Islet of Langerhans (tissue), 1 donor: ENCODE measurements around the gene MAP3K13.
"Not testable (repeated sequence)": the region's sequence is repeated elsewhere in the genome, so short reads cannot be mapped to it uniquely, and the experiment has no call there.

Experiments
- FAIRE-seq: peaks from one replicate; lab custom pipeline; 2011; peaks lifted over from hg19 to GRCh38; lab: Jason Lieb, UNC

MAP3K13 gene

DNA sequence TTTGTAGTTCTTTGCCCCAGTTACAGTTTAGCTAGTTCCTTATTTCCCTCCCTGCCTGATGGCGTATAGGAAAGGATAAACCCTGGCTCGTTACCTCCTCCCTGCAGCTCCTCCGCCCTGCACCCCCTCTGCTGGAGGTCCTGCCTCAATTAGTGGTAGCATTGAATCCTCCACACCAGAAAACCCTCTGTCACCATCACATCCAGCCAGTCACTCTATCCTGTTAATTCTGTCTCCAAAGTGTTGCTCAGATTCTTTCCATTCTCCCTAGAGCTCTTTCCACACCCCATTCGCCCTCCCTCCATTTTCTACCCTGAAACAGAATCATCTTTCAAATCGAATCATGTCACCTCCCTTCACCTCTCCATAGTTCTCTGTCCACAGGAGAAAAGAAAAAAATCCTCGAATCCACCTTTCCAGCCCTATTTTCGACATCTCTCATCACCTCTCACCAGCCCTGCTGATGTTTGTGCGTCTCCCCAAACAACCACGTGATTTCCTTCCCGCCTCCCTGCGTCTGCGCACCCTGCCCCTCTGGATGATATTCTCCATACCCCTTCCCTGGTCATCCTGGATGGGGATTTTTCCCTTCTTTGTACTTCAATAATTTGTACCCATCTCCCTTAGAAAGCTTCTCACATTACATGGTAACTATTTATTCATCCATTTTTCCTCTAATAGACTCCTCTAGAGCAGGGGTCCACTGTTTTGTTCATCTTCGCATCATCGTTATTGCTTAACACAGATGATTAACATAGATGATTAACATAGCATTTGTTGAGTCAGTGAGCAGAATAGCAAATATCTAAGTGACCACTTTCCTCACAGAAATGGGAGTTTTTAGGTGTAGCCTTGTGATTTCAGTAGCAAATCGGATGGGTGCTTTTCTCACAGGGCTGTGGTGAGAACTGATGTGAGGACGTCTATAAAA, 37.1 kb downstream of the MAP3K13 start:
- FAIRE-seq = peak; percentile 33

DNA sequence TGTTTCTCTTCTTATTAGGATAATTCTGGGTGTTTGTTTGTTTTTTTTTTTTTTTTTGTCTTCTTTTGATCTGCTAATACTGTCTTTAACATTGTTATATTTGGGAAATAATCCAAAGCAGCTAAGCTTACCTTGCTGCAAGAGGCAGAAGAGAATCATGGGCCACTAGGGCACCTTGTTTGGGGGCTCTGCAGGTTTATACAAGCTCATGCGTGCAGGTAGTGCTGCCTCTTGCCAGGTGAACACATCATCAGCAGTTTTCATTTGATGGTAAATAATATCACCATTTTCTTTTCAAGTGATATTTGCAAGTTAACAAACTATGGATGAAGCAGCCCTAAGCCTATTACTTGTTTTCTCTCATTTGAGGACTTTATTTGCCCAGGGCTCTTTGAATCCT, 37.9 kb downstream of the MAP3K13 start:
- FAIRE-seq = no peak

DNA sequence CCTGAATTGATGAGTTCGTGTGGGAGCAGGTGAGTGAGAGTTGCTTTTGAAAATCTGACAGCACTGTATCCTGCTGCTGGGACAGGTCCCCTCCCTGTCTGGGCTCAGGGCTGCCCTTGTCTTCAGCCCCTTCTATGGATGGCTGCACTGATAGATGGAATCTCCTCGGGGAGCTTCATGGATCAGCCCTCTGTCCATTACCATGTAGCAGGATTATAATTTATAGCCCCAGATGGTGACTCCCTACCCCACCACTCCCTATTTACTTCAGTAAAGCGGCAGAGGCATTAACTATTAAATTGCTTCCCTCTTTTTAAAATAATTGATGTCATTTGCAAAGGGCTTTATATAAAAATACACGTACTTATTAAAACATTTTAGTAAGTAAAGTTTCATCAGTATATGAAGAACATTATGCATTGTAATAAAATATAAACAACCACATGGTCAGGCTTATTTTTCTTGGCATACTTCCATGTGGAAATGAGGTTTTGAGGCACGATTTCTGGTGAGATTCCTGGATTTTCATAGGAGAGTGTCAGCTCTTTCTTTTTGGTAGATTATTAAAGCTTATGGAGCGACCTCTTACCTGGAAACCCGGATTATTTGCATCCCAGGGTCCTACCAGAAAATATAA, 38.5 kb downstream of the MAP3K13 start:
- no peak for FAIRE-seq

DNA sequence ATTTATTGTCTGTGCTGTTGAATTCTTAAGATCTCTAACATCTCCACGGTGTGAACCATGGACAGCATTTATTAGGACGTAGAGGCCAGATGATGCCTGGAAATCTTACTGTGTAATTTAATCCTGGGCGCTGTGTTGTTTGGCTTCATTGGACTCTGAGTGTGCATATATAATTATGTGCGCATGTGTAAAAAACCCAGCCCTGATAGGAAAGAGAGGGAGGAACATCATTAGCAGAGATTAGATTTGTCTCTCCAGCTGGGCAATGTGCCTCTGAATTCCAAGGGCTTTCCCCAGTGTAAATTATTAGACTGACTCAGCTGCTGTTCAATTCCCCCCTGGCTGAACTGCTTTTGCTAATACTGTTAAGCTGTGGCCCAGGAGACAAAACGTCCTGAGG, 39.6 kb downstream of the MAP3K13 start:
- FAIRE-seq = peak; percentile 86

GRCh38 chr3:185403002-185403401, 40.1 kb downstream of the MAP3K13 start:
- FAIRE-seq = peak; percentile 21

- FAIRE-seq = no peak
These were observed 42.3 kb downstream of the MAP3K13 start for GRCh38 chr3:185405243-185405642.

- FAIRE-seq = no peak
These were observed 42.7 kb downstream of the MAP3K13 start for GRCh38 chr3:185405664-185406063.

DNA sequence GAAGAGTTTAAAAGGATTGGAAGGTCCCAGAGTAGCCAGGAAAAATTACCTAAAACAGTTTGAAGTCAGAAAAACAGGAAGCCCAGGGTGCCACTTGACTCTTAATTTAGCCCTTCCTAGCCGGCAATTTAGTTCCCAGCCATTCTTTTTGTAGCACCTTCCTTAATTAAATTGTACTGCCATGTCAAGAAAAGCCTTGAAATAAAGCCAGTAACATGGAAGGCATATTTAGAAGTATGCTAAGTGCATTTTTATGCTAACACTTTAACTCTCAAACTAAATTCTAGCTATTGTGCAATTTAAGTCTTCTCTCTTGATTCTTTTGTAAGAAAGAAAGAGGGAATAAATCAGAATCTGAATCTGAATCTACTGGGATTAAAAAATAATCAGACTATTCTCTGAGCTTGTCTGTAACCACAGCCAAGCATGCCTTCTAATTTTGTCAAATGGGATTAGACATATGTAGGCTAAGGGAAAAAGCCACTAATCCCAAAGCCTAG, 43.2 kb downstream of the MAP3K13 start:
- FAIRE-seq = no peak

DNA sequence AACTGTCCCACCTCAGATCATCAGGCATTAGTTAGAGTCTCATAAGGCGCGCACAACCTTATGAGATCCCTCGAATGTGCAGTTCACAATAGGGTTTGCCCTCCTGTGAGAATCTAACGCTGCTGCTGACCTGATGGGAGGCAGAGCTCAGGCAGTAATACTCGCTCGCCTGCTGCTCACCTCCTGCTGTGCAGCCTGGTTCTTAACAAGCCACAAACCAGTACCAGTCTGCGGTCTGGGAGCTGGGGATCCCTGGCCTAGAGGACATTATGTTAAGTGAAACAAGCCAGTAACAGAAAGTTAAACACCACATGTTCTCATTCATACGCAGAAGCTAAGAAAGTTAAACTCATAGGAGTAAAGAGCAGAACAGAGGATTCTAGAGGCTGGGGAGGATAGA, 47.0 kb downstream of the MAP3K13 start:
- no peak for FAIRE-seq

- no peak for FAIRE-seq
These were observed 48.2 kb downstream of the MAP3K13 start for GRCh38 chr3:185411133-185411532.

DNA sequence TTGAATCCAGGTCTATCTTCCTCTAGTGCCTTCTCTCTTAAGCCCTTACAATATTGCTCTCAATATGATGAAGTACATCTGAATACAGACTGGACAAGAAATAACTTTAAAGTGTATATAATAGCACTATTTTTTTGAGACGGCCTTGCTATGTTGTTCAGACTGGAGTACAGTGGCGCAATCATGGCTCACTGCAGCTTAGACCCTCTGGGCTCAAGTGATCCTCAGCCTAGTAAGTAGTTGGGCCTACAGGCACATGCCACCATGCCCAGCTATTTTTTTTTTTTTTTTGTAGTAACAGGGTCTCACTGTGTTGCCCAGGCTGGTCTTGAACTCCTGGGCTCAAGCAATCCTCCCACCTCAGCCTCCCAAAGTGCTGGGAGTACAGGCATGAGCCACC, 53.6 kb downstream of the MAP3K13 start:
- FAIRE-seq = no peak

DNA sequence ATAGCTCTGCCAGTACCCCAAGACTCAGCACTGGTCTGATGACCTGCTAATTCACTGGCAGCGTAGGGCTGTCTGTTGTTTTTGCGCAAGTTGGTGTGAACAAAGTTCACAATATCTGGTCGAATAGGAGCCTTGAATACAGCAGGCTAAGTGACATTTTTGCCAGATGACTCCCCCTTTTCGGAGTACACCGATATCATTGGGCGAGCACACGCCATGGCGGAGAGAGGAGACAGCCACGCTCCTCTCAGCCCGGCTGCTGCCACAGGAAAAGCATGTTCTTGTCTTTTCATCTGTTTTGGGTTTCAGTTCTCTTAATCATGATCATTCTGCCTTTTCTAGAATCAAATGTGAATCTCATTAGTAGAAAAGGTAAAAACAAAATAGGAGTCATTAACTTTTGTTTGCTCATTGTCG, 55.6 kb downstream of the MAP3K13 start:
- FAIRE-seq = not testable (repeated sequence)

- FAIRE-seq = no peak
These were observed 57.8 kb downstream of the MAP3K13 start for GRCh38 chr3:185420762-185421161.

- FAIRE-seq = no peak
These were observed 58.8 kb downstream of the MAP3K13 start for GRCh38 chr3:185421577-185422232.

- FAIRE-seq = no peak
These were observed 59.7 kb downstream of the MAP3K13 start for GRCh38 chr3:185422677-185423076.

GRCh38 chr3:185423178-185423577, 60.2 kb downstream of the MAP3K13 start:
- no peak for FAIRE-seq

- FAIRE-seq = no peak
These were observed 61.5 kb downstream of the MAP3K13 start for GRCh38 chr3:185424435-185424834.

- no peak for FAIRE-seq
These were observed 67.4 kb downstream of the MAP3K13 start for GRCh38 chr3:185430375-185430774.

GRCh38 chr3:185439745-185440466, 77.0 kb downstream of the MAP3K13 start:
- FAIRE-seq = no peak

DNA sequence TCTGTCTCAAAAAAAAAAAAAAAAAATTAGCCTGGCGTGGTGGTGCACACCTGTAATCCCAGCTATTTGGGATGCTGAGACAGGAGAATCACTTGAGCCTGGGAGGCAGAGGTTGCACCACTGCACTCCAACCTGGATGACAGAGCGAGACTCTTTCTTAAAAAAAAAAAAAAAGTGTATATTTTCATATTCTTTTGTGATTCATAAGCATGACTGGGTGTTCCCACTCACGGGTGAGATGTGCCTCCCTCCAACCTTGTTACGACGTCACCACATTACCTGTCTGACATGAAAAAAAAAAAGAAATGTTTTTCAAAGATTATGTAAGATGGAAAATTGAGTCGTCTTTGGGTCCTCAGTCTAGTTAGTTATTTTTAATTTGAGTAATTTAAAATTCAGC, 79.1 kb downstream of the MAP3K13 start:
- no peak for FAIRE-seq

- FAIRE-seq = no peak
These were observed 81.4 kb downstream of the MAP3K13 start for GRCh38 chr3:185444329-185444728.

- FAIRE-seq = no peak
These were observed 85.2 kb downstream of the MAP3K13 start for GRCh38 chr3:185448107-185448506.
